ENCODE data around the gene MEFV. TPM values are rescaled to one million over a fixed set of nuclear protein-coding genes. Genes with fewer than 3 reads are reported as not detected.
A peak's percentile ranks its signal among the peaks of the same experiment; 100 is the strongest.

Gene MEFV
- total and polyA plus RNA-seq, 2 of the 13 experiments (the other 11 are each of a cell fraction or from before 2014, with no cell fraction given), result 0.22 TPM; not detected in 1

- no peak for TF ChIP-seq RERE (CRISPR knock-in tag; IDR thresholded peaks at IDR 0.05; ENCODE audit: low read depth)
- peak; percentile 77 for TF ChIP-seq ZNF644 (CRISPR knock-in tag; IDR thresholded peaks at IDR 0.05; ENCODE audit: low read depth)
- 0 out of 2 replicates have a peak, but pooled peaks have one; percentile 42 for TF ChIP-seq ERF (CRISPR knock-in tag; IDR thresholded peaks at IDR 0.05)
- TF ChIP-seq, protein P1, sequence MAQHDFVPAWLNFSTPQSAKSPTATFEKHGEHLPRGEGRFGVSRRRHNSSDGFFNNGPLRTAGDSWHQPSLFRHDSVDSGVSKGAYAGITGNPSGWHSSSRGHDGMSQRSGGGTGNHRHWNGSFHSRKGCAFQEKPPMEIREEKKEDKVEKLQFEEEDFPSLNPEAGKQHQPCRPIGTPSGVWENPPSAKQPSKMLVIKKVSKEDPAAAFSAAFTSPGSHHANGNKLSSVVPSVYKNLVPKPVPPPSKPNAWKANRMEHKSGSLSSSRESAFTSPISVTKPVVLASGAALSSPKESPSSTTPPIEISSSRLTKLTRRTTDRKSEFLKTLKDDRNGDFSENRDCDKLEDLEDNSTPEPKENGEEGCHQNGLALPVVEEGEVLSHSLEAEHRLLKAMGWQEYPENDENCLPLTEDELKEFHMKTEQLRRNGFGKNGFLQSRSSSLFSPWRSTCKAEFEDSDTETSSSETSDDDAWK (CRISPR knock-in tag; IDR thresholded peaks at IDR 0.05), result no peak
- TF ChIP-seq BCL6 (CRISPR knock-in tag; IDR thresholded peaks at IDR 0.05), result no peak
- no peak for TF ChIP-seq SIX1 (CRISPR knock-in tag; IDR thresholded peaks at IDR 0.05; ENCODE audit: borderline replicate concordance)
- no peak for TF ChIP-seq WIZ (CRISPR knock-in tag; IDR thresholded peaks at IDR 0.05)
- no peak for TF ChIP-seq ZNF451 (CRISPR knock-in tag; IDR thresholded peaks at IDR 0.05)
- TF ChIP-seq ZNF317 (CRISPR knock-in tag; IDR thresholded peaks at IDR 0.05), result no peak
- 0 out of 2 replicates have a peak, but pooled peaks have one; percentile 19 for TF ChIP-seq ZBTB7B (CRISPR knock-in tag; IDR thresholded peaks at IDR 0.05)
- no peak for TF ChIP-seq RBFOX2 (IDR thresholded peaks at IDR 0.05; ENCODE audit: low read depth, low read length)
- TF ChIP-seq, protein P2, sequence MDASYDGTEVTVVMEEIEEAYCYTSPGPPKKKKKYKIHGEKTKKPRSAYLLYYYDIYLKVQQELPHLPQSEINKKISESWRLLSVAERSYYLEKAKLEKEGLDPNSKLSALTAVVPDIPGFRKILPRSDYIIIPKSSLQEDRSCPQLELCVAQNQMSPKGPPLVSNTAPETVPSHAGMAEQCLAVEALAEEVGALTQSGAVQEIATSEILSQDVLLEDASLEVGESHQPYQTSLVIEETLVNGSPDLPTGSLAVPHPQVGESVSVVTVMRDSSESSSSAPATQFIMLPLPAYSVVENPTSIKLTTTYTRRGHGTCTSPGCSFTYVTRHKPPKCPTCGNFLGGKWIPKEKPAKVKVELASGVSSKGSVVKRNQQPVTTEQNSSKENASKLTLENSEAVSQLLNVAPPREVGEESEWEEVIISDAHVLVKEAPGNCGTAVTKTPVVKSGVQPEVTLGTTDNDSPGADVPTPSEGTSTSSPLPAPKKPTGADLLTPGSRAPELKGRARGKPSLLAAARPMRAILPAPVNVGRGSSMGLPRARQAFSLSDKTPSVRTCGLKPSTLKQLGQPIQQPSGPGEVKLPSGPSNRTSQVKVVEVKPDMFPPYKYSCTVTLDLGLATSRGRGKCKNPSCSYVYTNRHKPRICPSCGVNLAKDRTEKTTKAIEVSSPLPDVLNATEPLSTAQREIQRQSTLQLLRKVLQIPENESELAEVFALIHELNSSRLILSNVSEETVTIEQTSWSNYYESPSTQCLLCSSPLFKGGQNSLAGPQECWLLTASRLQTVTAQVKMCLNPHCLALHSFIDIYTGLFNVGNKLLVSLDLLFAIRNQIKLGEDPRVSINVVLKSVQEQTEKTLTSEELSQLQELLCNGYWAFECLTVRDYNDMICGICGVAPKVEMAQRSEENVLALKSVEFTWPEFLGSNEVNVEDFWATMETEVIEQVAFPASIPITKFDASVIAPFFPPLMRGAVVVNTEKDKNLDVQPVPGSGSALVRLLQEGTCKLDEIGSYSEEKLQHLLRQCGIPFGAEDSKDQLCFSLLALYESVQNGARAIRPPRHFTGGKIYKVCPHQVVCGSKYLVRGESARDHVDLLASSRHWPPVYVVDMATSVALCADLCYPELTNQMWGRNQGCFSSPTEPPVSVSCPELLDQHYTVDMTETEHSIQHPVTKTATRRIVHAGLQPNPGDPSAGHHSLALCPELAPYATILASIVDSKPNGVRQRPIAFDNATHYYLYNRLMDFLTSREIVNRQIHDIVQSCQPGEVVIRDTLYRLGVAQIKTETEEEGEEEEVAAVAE (CRISPR knock-in tag; IDR thresholded peaks at IDR 0.05; ENCODE audit: borderline replicate concordance), result no peak
- no peak for TF ChIP-seq ZBTB14 (CRISPR knock-in tag; IDR thresholded peaks at IDR 0.05)
- TF ChIP-seq, protein P3, sequence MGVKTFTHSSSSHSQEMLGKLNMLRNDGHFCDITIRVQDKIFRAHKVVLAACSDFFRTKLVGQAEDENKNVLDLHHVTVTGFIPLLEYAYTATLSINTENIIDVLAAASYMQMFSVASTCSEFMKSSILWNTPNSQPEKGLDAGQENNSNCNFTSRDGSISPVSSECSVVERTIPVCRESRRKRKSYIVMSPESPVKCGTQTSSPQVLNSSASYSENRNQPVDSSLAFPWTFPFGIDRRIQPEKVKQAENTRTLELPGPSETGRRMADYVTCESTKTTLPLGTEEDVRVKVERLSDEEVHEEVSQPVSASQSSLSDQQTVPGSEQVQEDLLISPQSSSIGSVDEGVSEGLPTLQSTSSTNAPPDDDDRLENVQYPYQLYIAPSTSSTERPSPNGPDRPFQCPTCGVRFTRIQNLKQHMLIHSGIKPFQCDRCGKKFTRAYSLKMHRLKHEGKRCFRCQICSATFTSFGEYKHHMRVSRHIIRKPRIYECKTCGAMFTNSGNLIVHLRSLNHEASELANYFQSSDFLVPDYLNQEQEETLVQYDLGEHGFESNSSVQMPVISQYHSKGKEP (CRISPR knock-in tag; IDR thresholded peaks at IDR 0.05), result no peak
- TF ChIP-seq, protein P4, sequence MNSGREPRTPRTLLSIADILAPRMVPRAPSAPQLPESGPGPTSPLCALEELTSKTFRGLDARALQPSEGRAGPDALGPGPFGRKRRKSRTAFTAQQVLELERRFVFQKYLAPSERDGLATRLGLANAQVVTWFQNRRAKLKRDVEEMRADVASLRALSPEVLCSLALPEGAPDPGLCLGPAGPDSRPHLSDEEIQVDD (CRISPR knock-in tag; IDR thresholded peaks at IDR 0.05; ENCODE audit: borderline replicate concordance), result no peak
- TF ChIP-seq CHD4 (IDR thresholded peaks at IDR 0.05; ENCODE audit: borderline replicate concordance, low read length), result no peak
Observed at GRCh38 chr16:3246002-3246401, 10.4 kb downstream of the MEFV start (continued).
